Natural killer cell (primary cell): ENCODE results near the gene SUCLG1. TPM values are rescaled to one million over a fixed set of nuclear protein-coding genes. Genes with fewer than 3 reads are reported as not detected.

Experiments
- ATAC-seq, 3 donors: fragments of 150-1000 bp in 2 of 3; fragments of 200-7000 bp in 1 of 3; cut with Tn5 transposase; 1 replicate in 1 of 3; 2 replicates in 2 of 3; pipeline ENCODE4 v1.10.0; 2021; ENCODE audit warnings: mild to moderate bottlenecking in 2 of 3, moderate library complexity in 2 of 3
- DNase-seq, 2 donors: peaks; one replicate each; pipeline versions ENCODE4 v3.0.0 to v3.0.0-alpha.2; 2013 to 2021; ENCODE audit warnings: mixed read lengths in 1 of 2
- H3K27ac ChIP-seq: one replicate; pipeline ENCODE4 v1.5.1; 2013; ENCODE audit warnings: mild to moderate bottlenecking, low read length
- H3K27me3 ChIP-seq: one replicate; pipeline ENCODE4 v1.6.1; 2013; ENCODE audit warnings: low read length; ENCODE audit not compliant: control insufficient read depth, insufficient read depth
- H3K36me3 ChIP-seq: one replicate; pipeline ENCODE4 v1.6.1; 2013; ENCODE audit warnings: low read length; ENCODE audit not compliant: control insufficient read depth, insufficient read depth
- H3K4me1 ChIP-seq: one replicate; pipeline ENCODE4 v1.6.1; 2013; ENCODE audit warnings: low read length; ENCODE audit not compliant: control insufficient read depth, insufficient read depth
- H3K4me3 ChIP-seq: one replicate; pipeline ENCODE4 v1.5.1; 2013; ENCODE audit warnings: low read length
- H3K9me3 ChIP-seq: one replicate; pipeline ENCODE4 v1.6.1; 2013; ENCODE audit warnings: low read length; ENCODE audit not compliant: control insufficient read depth, insufficient read depth
- H3K27ac Mint-ChIP-seq, 2 donors: one replicate each; pipeline ENCODE4 v1.8.0; 2022; ENCODE audit warnings: mild to moderate bottlenecking in 2 of 2, mixed read lengths in 2 of 2, moderate library complexity in 1 of 2
- H3K27me3 Mint-ChIP-seq, 2 donors: one replicate each; pipeline ENCODE4 v1.8.0; 2022; ENCODE audit warnings: low read depth in 2 of 2, mixed read lengths in 2 of 2
- H3K36me3 Mint-ChIP-seq: one replicate; pipeline ENCODE4 v1.8.0; 2022; ENCODE audit warnings: mixed read lengths
- H3K4me1 Mint-ChIP-seq, 2 donors: one replicate each; pipeline ENCODE4 v1.8.0; 2022; ENCODE audit warnings: mixed read lengths in 2 of 2
- H3K4me3 Mint-ChIP-seq: one replicate; pipeline ENCODE4 v1.8.0; 2022; ENCODE audit warnings: mild to moderate bottlenecking, moderate library complexity, mixed read lengths
- H3K9me3 Mint-ChIP-seq, 2 donors: one replicate each; pipeline ENCODE4 v1.8.0; 2022; ENCODE audit warnings: mixed read lengths in 2 of 2
- CTCF ChIP-seq: fragments of 200-600 bp; IDR thresholded peaks from one replicate; pipeline ENCODE4 v1.8.0; 2022; ENCODE audit warnings: antibody characterized with exemption
- WGBS: methylation state at CpG from one replicate; pipeline ENCODE4 v1.1.7; 2013; ENCODE audit warnings: missing lambda C conversion rate; ENCODE audit not compliant: insufficient coverage; 5-methylcytosine and 5-hydroxymethylcytosine counted together
- intact Hi-C: fragments of 100-400 bp; cut with micrococcal nuclease; formaldehyde crosslinking; loops from one replicate; pipeline ENCODE4 v1.14.2; 2022
- total RNA-seq, 4 donors: library from RNA; stranded (reverse); fragments of 120-200 nt in 1 of 4; gene quantifications; one replicate each; pipeline versions ENCODE4 v1.2.3 to v1.2.4, GENCODE V29; 2013 to 2022

Gene SUCLG1
- total RNA-seq, 3 donors from 2014 or later (not counting 1 experiment from before 2014, with no cell fraction given): 53.0 to 61.7 (median 54.6) TPM

GRCh38 chr2:84496386-84496785 is 37.3 kb upstream of the SUCLG1 start:
- Histone ChIP-seq H3K36me3 (no peaks in the 10 kb centered on the region), H3K27ac (no peak overlapping the region), H3K27me3 (no peaks in the 10 kb centered on the region), H3K4me1 (peaks cover 3% of the 10 kb centered on the region), H3K9me3 (no peaks in the 10 kb centered on the region), H3K4me3 (no peak overlapping the region)
- H3K9me3 Mint-ChIP-seq: no peaks in the 10 kb centered on the region
- H3K27ac Mint-ChIP-seq: no peak overlapping the region
- H3K4me3 Mint-ChIP-seq: no peak overlapping the region
- H3K36me3 Mint-ChIP-seq: no peaks in the 10 kb centered on the region
- ATAC-seq: no peak
- intact Hi-C loops: loop anchor here (10.0 kb wide), 1 partner anchor 788 kb away; no protein-coding TSS in a partner anchor
- peaks cover 0 to 6% of the 10 kb centered on the region in 2 donors for H3K4me1 Mint-ChIP-seq
- peaks cover 12 to 19% of the 10 kb centered on the region in 2 donors for H3K27me3 Mint-ChIP-seq
- DNase-seq: no peak
- no peak for TF ChIP-seq CTCF

DNA sequence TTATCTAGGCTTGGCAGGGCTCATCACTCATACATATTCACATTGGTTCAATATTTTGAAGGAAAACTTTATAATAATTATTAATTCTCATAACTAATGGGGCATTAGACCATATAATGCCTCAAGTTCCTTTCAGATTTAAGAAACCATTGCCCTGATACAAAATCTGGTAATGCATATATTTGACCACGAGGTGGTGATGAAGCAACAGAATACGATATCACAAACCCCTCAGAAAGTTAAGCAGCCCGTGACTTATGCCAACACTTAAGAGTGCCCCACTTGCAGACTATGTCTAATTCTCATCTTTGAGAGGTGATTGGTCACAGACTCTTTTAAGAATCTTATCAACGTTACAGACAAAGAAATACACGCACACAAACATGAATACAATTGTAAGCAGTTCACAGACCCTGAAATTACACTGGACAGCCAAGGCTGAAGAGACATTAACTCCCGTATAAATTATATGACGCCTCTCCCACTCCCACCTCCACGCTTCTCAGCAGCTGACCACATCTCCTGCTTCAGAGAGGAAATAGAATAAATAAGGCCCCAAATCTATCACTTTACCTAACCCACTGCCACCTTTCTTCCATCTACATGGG is 36.6 kb upstream of the SUCLG1 start:
- Histone ChIP-seq H3K27me3 (no peaks in the 10 kb centered on the region), H3K36me3 (no peaks in the 10 kb centered on the region), H3K9me3 (no peaks in the 10 kb centered on the region), H3K4me1 (peaks cover 3% of the 10 kb centered on the region), H3K27ac (no peak overlapping the region), H3K4me3 (no peak overlapping the region)
- ATAC-seq: peak; percentile 89 to 100 (median 99)
- DNase-seq: peak in 1 of 2 donors; percentile 88
- H3K27me3 Mint-ChIP-seq: peaks cover 12 to 19% of the 10 kb centered on the region in 2 donors
- no peaks in the 10 kb centered on the region for H3K36me3 Mint-ChIP-seq
- H3K4me3 Mint-ChIP-seq: no peak overlapping the region
- H3K27ac Mint-ChIP-seq: no peak overlapping the region
- WGBS: 29% methylated on average over 8 of the region's 8 CpGs
- intact Hi-C loops: loop anchor here (1.0 to 10.0 kb wide), 5 partner anchors 135 to 789 kb away; no protein-coding TSS in a partner anchor
- TF ChIP-seq CTCF: peak; percentile 84
- H3K4me1 Mint-ChIP-seq: peaks cover 0 to 6% of the 10 kb centered on the region in 2 donors
- no peaks in the 10 kb centered on the region for H3K9me3 Mint-ChIP-seq

GRCh38 chr2:84494070-84494469 is 35.0 kb upstream of the SUCLG1 start:
- intact Hi-C loops: loop anchor here (2.0 to 10.0 kb wide), 2 partner anchors 137 to 791 kb away; no protein-coding TSS in a partner anchor
- no peak for ATAC-seq
- no peak for DNase-seq
- H3K27me3 ChIP-seq: no peaks in the 10 kb centered on the region
- Mint-ChIP-seq H3K27ac (no peak overlapping the region), H3K4me1 (peaks cover 0 to 6% of the 10 kb centered on the region in 2 donors), H3K36me3 (no peaks in the 10 kb centered on the region), H3K27me3 (peaks cover 10 to 19% of the 10 kb centered on the region in 2 donors), H3K4me3 (no peak overlapping the region), H3K9me3 (no peaks in the 10 kb centered on the region)
- no peak overlapping the region for H3K27ac ChIP-seq
- no peak for TF ChIP-seq CTCF
- no peaks in the 10 kb centered on the region for H3K9me3 ChIP-seq
- H3K4me3 ChIP-seq: no peak overlapping the region
- H3K4me1 ChIP-seq: peaks cover 3% of the 10 kb centered on the region
- no peaks in the 10 kb centered on the region for H3K36me3 ChIP-seq
- 74% methylated on average over 2 of the region's 4 CpGs for WGBS

DNA sequence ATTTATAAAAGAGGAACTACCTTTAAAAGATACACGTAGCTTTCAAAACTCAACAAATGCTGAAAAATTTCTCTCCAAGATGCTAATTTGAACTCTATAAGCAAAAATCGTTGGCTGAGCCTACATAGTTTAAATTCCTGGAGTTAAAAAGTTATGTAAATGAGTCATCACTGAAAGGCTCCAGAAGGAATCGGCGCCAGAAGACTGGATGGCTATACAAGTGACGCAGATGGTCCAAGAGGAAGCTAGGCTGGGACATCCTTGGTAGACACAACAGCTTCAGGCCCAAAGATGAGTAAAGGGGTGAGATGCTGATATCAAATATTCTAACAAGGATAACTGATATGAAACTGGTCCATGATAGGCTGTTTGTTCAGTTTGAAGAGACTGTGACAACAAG is 34.4 kb upstream of the SUCLG1 start:
- no peaks in the 10 kb centered on the region for H3K9me3 Mint-ChIP-seq
- no peak overlapping the region for H3K4me3 ChIP-seq
- TF ChIP-seq CTCF: no peak
- H3K4me1 Mint-ChIP-seq: peaks cover 0 to 6% of the 10 kb centered on the region in 2 donors
- no peak overlapping the region for H3K27ac ChIP-seq
- no peaks in the 10 kb centered on the region for H3K27me3 ChIP-seq
- H3K4me3 Mint-ChIP-seq: no peak overlapping the region
- H3K36me3 Mint-ChIP-seq: no peaks in the 10 kb centered on the region
- H3K4me1 ChIP-seq: peaks cover 3% of the 10 kb centered on the region
- intact Hi-C loops: loop anchor here (10.0 kb wide), 1 partner anchor 791 kb away; no protein-coding TSS in a partner anchor
- no peak overlapping the region for H3K27ac Mint-ChIP-seq
- DNase-seq (no peak), ATAC-seq (no peak)
- H3K27me3 Mint-ChIP-seq: peaks cover 10 to 19% of the 10 kb centered on the region in 2 donors
- H3K9me3 ChIP-seq: no peaks in the 10 kb centered on the region
- H3K36me3 ChIP-seq: no peaks in the 10 kb centered on the region
- 76% methylated on average over 4 of the region's 5 CpGs for WGBS
